HG03442 (cell line): Measurements from ENCODE around the gene PDHB.
A peak's percentile ranks its signal among the peaks of the same experiment; 100 is the strongest.
"Not testable (repeated sequence)": the region's sequence is repeated elsewhere in the genome, so short reads cannot be mapped to it uniquely, and the experiment has no call there.

Experiments
- ATAC-seq: cut with Tn5 transposase; IDR thresholded peaks from one replicate; pipeline ENCODE4 v1.9.1; 2021; ENCODE audit warnings: mild to moderate bottlenecking, moderate library complexity; ENCODE audit not compliant: unreplicated experiment

Gene PDHB

DNA sequence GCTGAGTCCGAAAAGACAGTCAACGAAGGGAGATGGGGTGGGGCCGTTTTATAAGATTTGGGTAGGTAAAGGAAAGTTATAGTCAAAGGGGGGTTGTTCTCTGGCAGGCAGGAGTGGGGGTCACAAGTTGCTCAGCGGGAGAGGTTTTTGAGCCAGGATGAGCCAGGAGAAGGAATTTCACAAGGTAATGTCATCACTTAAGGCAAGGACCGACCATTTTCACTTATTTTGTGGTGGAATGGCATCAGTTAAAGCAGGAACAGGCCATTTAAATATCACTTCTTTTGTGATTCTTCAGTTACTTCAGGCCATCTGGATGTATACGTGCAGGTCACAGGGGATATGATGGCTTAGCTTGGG, 7.3 kb upstream of the PDHB start:
- not testable (repeated sequence) for ATAC-seq

DNA sequence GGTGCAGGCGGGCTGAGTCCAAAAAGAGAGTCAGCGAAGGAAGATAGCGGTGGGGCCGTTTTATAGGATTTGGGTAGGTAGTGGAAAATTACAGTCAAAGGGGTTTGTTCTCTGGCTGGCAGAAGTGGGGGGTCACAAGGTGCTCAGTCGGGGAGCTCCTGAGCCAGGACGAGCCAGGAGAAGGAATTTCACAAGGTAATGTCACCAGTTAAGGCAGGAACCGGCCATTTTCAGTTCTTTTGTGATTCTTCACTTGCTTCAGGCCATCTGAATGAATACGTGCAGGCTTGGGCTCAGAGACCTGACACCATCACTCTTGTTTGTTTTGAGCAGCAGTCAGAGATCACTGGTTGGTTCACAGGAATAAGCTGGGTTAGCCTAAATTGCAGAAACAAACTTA, 3.6 kb upstream of the PDHB start:
- not testable (repeated sequence) for ATAC-seq

DNA sequence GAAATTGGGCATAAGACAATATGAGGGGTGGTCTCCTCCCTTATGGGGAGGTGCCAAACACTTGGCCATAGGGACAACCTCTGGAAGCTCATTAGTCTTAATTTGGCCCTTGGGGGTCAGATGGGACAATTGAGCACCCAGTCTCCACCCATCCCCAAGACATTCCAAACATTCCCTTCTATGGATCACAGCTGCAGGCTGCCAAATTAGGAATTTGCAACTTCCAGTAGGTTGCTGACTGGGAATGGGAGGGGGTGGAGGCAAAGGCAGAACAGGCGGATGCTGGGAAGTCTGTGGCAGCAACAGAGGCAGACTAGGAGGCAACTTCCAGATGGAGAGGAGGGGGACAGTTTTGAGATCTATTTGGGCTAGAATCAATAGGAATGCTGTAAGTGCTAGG, 1.4 kb upstream of the PDHB start:
- ATAC-seq: no peak

DNA sequence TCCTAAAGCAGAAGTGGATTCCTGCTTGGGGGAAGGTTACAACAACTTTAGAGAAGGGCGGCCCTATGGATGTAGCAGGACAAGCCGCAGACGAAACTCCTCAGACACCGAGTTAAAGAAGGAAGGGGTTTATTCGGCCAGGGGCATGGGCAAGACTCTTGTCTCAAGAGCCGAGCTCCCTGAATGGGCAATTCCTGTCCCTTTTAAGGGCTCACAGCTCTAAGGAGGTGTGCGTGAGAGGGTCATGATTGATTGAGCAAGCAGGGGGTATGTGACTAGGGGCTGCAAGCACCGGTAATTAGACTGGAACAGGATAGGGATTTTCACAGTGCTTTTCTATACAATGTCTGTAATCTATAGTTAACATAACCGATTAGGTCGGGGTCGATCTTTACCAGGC, 879 bp upstream of the PDHB start:
- no peak for ATAC-seq

DNA sequence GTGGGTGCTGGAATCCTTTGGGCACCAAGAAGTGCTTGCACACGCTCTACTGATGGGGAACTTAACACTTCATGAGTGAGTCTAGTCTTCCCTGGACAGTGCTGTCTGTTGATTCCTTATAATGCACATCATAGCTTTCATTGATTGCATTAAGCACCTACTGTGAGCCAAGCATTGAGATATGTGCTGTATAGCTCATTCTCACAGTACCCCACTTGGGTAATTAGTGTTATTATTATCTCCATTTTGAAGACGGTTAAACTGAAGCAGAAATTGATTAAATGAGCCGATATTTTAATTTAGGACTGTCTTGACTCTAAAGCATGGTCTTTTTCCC, 504 bp upstream of the PDHB start:
- ATAC-seq: no peak

DNA sequence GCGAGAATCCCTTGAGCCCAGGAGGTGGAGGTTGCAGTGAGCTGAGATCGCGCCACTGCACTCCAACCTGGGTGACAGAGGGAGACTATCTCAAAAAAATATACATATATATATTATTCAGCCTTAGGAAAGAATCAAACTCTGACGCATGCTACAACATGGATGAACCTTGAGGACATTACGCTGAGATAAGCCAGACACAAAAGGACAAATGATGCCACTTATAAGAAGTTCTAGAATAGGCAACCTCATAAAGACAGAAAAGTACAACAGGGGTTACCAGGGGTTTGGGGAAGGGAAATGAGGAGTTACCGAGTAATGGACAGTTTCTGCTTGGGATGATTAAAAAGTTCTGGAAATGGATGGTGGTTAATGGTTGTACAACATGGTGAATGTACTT, 727 bp downstream of the PDHB start:
- no peak for ATAC-seq

DNA sequence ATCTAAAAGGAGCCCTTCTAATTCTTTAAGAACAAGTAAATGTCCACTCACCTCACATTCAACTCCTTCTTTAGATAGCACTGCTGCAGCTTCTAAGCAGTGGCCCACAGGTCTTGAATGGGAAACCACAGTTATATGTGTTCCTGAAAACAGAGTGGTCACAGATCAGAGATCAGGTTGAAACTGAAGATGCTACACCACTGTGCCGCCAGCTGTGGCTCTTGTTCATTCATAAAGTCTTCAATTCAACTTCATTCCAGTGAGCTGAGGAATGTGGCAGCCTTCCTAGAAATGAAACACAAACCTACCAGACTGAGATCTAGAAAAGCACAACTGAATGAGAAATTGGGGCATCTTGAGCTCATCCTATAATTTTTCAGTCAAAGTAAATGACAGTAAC, 4.0 kb downstream of the PDHB start:
- peak; percentile 41 for ATAC-seq

DNA sequence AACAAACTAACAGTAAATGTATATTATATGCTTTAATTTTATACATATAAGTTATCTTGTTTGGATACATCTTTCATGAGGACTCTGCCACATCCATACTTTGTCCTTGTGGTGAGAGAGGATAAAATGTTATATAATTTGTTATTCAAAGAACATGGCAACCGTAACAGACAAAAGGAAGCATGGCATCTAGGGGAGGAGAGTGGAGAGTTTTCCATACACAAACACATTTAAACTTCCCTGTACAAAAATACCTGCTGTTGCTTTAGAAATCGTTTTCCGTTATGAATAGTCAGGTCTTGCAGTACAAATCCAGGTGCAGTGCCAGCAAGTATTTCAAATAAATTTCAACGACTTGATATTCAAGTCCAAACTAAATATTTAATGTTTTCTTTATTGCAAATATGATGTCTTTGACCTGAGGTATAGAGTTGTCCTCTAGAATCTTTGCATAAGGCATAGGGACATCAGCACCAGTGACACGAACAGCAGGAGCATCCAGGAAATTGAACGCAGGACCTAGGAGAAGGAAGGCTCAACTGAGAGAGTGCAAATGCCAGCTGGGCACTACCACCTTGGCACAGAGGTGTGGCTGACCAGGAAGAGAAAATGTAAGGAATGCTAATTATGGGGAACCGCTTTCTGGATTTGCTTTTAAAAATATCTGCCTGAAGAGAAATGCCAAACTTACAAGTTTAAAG, 5.8 kb downstream of the PDHB start:
- no peak for ATAC-seq

DNA sequence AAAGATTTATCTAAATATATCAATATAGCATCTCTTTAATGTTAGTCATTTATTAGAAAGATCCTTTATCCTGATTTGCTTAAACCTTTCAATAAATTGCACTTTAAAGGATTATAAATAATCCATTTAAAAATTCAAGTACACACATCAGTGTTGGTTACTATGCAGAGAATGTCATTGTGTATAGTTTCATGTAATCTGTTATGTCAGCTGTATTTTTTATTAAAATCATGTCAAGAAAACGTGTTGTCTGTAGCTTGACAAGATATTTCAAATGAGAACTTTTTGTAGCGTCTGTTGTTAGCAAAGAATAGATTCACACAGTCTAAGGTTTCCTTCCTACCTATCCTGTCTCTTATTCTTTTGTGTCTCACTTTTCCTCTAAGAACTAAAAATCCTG, 7.8 kb downstream of the PDHB start:
- no peak for ATAC-seq

DNA sequence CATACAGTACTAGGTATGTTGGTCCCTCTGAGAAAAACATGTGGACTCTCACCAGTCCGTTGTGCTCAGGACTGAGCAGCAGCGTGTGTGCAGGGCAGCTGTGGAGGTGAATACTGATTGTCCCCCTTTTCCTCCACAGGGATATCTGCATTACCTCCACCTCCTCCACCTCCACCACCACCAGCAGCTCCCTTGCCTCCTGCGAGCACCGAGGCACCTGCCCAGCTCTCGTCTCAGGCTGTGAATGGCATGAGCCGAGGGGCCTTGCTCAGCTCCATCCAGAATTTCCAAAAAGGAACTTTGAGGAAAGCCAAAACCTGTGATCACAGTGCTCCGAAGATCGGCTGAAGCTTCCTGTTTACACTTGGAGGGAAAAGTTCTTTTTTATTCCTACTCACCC, 9.0 kb downstream of the PDHB start:
- no peak for ATAC-seq

DNA sequence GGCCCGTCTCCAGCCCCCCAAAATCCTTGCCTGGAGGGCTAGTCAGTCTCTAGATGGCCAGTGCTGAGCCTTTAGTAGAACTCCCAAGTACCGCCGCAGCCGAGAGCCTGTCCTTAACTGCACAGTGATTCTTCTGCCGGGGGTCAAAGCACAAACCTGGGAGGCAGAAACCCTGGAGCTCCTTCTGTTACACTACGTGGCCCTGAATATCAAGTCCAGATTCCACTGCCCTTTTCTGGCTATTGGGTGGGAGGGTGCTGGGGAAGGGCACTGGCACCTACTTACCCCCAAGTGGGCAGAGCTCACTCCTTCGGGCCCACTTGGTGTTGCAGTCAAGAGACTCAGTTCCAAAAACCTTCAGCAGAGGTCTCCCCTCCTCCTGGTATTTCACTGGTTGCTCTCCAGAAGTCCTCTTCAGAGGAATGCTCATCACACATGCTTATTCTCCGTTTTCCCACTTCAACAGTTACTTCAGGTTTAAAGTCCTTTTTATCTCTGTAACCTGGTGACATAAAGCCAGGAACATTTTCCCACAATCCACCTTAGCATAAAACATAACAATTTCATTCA, 10.8 kb downstream of the PDHB start:
- ATAC-seq: no peak

DNA sequence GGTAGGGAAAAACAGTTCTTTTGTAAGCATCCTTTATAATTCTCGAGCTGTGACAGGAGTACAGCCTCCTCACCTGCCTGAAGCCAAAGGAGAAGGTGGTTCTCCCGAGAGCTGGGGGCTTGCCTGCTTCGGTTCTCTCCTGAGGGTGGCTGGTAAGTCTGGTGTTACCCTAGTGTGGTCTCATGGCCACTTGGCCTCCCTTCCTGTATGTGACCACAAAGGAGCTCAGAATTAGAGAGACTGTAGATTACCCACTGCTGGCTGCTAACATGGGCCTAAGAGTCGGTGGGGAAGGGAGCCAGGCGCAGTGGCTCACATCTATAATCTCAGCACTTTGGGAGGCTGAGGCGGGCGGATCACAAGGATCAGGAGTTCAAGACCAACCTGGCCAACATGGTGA, 12.6 kb downstream of the PDHB start:
- no peak for ATAC-seq

DNA sequence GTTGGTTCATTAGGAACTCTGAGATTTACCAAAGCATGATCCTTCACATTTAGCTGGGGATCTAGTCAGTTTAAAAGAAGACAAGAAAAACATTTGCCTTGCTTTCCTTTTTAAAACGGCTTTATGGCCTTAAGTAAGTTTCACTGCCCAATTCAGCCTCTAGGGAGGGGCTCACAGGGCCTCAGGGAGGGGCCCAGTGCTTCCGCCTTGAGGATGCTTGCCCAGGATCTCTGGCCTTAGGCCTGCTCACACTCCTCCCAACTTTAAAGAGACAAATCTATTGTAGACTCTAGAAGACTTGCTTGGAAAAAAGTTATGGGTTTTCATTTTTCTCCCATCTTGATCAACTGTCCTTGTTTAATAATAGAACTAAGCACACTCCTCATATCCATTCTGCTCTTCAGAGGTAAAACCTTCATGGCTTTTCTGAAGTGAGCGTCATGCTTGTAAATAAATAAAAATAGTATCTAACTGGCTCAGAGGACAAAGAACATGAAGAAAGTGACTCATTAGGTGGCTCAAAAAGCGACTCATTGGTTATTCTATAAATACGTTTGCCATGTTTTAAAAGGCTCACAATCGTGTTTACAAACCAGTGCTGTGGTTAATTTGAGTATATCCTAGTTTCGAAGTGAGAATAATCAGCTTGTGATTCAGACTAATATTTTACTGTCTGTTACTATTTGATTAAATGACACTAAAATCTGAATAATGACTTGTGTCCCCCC, 13.7 kb downstream of the PDHB start:
- peak; percentile 82 for ATAC-seq

DNA sequence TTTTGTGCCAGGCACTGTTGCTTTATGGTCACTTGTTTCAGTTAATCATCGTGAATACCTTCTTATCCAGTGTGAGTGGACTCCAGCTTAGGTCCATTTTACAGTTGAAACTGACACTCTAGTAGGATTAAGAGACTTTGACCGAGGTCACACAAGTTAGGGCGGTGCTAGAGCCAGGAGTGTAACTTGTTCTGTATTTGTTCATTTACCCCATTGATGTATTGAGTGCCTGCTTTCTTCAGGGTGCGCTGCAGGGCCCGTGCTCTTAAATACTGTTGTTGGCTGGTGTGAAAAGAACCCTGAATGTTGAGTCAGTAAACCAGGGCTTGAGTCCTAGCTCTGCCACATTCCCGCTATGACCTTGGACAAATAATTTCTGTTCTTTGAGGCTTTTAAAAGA, 15.4 kb downstream of the PDHB start:
- no peak for ATAC-seq

DNA sequence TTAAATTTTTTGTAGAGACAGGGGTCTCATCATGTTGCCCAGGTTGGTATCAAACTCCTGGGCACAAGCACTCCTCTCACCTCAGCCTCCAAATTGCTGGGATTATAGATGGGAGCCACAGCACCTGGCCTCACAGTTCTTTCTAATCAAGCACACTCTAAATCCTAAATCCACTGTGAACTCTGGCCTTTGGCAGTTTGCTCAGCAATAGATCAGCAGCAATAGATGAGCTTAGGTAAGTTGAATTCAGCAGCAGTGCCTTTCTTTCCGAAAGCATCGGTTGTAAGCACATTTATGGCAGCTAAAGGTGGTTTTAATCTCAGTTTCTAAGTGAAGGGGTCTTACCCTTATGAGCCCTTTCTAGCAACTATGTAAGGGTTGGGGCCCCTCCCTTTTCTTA, 16.6 kb downstream of the PDHB start:
- ATAC-seq: no peak

DNA sequence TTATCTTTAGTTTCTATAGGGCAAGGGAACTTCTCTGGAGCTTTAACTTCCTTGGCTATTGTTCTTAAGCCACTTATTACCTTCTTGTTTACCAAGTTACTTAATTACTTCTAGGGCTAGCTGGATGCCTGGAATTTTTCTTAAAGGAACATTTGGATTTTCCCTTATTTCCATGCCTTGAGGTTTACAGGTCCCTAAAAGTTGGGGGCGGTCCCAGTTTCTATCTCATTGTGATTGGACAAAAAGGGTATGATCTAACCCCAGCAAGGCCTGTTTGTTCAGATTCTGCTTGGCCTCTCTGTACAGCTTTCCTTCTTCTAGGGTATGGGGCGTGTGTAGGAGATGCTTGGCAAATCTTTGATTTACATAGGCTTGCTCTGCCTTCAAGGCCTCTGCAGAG, 17.4 kb downstream of the PDHB start:
- no peak for ATAC-seq

DNA sequence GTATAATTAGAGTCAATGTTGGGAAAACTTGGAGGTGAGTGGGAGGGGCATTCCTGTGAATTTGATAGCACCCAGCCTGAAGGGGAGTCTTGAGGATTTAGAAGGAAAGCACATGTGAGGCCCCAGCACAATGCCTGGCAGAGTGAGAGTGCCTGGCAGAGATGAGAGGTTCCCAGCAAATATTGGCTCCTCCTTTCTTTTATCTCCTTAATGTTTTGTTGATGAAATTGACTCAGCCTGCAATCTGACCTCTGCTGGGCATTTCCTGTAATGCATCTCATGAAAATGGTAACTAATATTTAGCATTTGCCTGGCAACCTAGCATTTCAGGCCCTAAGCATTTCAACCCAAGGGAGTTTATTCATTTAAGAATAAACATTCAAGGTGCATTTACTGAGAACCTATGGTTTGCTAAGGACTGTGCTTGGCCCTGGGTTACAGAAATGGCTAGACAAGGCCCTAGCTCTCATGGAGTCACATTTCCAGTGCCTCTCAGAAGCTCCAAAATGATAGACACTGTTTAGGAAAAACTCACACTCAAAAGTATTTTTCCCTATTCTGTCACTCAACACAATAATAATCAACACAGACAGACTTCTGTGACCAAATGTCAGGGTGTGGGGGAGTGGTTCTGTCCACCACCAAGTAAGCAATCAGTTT, 19.0 kb downstream of the PDHB start:
- ATAC-seq: no peak

DNA sequence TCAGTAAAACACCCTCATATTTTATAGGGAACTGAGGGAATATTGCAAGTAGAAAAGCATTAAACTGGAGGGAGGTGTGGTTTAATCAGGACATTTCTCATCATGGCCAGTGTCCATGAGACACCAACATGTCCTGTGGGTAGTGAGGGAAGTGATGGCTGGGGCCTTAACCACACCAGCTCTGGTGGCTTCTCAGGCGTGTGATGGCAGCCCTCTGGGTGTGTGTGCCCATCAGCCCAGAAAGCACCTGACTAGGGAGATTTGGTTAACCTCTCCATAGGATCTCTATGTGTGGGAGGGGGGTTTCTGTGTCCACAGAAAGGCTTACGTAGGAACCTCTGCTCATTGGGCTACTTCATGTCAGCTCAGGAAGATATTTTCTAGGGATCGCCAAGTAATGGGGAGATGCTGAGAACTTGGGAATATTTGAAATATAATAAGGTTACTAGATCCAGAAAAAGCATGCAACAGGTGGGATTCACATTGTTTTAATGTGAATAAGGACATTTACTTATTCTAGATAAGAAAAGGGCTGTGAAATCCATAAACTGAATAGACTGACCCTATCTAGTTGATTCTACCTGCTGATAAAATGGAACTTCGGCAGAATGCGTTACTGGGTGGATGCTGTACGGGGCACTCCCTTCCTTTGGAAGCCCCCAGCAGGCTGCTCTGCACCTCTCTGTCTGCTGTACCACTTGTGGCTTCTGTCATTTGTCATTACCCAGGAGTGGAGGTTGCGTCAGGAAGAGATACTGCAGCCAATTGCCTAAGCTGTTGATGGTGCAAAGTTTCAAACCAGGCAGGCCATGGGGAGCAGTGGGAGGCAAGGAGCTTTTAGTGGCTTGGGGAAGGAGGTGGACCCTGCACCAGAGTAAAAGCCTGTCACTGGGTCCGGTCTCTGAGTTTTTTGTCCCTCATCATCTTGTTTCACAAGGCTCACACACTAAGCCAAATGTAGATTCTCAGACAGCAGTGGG, 21.5 kb downstream of the PDHB start:
- no peak for ATAC-seq

DNA sequence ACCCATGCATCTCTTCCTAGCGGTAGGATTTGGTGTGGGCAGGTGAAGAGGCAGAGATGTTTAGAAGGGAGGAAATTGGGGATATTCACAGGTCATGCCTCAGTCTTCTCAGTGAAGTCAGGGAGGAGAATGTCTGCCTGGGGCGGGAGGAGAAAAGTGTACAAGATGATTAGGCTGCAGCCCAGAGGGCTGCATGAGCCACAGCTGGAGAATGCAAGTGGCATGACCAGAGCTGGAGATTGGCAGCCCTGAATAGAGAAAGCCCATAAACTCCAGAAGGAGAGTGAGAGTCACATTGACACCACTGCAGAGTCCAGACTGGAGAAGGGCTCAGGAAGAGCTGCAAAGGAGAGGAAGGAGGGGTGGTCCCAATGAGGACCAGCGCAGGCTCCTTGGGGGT, 22.6 kb downstream of the PDHB start:
- no peak for ATAC-seq

DNA sequence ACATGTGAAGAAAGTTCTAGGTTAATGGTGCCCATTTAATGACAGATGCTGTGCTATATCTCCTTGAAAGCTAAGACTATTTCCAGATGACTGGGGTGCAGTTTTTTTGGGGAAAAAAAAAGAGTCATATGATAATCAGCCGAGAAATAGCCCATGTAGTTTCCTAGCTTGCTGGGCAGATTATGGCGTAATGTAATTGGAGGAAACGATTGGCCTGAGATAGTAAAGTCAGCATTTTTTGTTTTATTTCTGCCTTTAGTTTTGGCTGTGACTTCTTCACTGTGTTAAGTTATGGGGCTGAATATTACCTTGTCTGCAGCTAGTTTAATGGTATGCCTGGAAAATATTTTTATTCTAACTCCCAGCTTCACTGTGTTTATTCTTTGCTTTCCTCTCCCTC, 24.0 kb downstream of the PDHB start:
- ATAC-seq: no peak

DNA sequence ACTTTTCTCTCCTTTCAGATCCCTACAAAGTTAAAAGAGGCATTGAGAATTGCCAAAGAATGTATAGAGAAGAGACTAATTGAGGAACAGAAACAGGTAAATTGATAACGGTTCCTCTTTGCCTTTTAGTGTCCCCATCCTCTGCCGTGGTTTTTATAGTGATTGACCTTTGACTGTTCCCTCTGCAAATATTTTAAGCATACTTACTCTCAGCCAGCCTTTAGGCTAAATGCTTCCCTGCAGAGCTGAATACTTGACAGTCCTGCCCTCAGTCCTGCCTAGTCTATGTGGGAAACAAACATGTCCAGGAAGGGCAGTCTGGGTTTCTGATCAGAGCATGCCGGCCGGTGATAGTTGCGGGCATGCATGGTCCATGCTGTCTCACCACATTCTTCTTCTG, 24.7 kb downstream of the PDHB start:
- no peak for ATAC-seq
